ENCODE data around the gene ZMYM5. TPM values are rescaled to one million over a fixed set of nuclear protein-coding genes. Genes with fewer than 3 reads are reported as not detected.
A peak's percentile ranks its signal among the peaks of the same experiment; 100 is the strongest.

Gene ZMYM5
- total and polyA plus RNA-seq, 9 of the 15 experiments (the other 6 are each of a cell fraction or from before 2014, with no cell fraction given) = 5.4 to 11.9 (median 7.8) TPM

- TF ChIP-seq NEUROD1 (IDR thresholded peaks at IDR 0.05; ENCODE audit: borderline replicate concordance, low read depth, low read length, partially characterized antibody) (peak; percentile 97), YBX1 (IDR thresholded peaks at IDR 0.05) (no peak), ZNF586 (CRISPR knock-in tag; conservative IDR thresholded peaks at IDR 0.05) (no peak), HOMEZ (CRISPR knock-in tag; IDR thresholded peaks at IDR 0.05) (no peak), ID3 (CRISPR knock-in tag; IDR thresholded peaks at IDR 0.05) (no peak), ID3 (tag; IDR thresholded peaks at IDR 0.05) (no peak), HSF4 (CRISPR knock-in tag; IDR thresholded peaks at IDR 0.05; ENCODE audit: borderline replicate concordance) (no peak), FOXK1 (CRISPR knock-in tag; IDR thresholded peaks at IDR 0.05; ENCODE audit: borderline replicate concordance) (no peak), NR4A1 (CRISPR knock-in tag; IDR thresholded peaks at IDR 0.05) (no peak), NR4A1 (tag; IDR thresholded peaks at IDR 0.05) (no peak), ZMIZ1 (IDR thresholded peaks at IDR 0.05; ENCODE audit: low read depth in 2 of 2, low read length in 2 of 2) (no peak), ZBTB12 (CRISPR knock-in tag; IDR thresholded peaks at IDR 0.05) (no peak), FOXM1 (IDR thresholded peaks at IDR 0.05; ENCODE audit: low read depth) (0 out of 2 replicates have a peak, but pooled peaks have one; percentile 47), FOXM1 (CRISPR knock-in tag; IDR thresholded peaks at IDR 0.05; ENCODE audit: low read depth) (no peak), GATA2 (CRISPR knock-in tag; IDR thresholded peaks at IDR 0.05) (no peak), USF2 (CRISPR knock-in tag; IDR thresholded peaks at IDR 0.05) (no peak), MNT (conservative IDR thresholded peaks at IDR 0.05) (peak in 1 of 2 experiments; percentile 41; a peak in 1 of 4 replicates)
These were observed at the start of gene ZMYM5 (continued) for GRCh38 chr13:19863323-19864023.
